NB4 (cell line): ENCODE measurements around the gene ERMN.

Experiments used
- DNase-seq: peaks from one replicate; pipeline ENCODE4 v3.0.0; 2010; ENCODE audit warnings: low read depth
- H3K4me3 ChIP-seq: one replicate; pipeline ENCODE4 v1.5.1; 2011; ENCODE audit warnings: mild to moderate bottlenecking, low read depth, low read length, moderate library complexity
- CTCF ChIP-seq: IDR thresholded peaks from one replicate; pipeline ENCODE4 v1.5.1; 2012; ENCODE audit warnings: low read depth, low read length
- MAX ChIP-seq: IDR thresholded peaks from 2 replicates; pipeline ENCODE4 v1.6.1; 2011; ENCODE audit warnings: low read depth, low read length
- MYC ChIP-seq: IDR thresholded peaks from 2 replicates; pipeline ENCODE4 v1.6.1; 2011; ENCODE audit warnings: low read depth, low read length
- POLR2A ChIP-seq: IDR thresholded peaks from 2 replicates; pipeline ENCODE4 v1.6.1; 2011; ENCODE audit warnings: mild to moderate bottlenecking; ENCODE audit not compliant: insufficient read length; ENCODE audit errors: extremely low read depth

ERMN gene

GRCh38 chr2:157326698-157327097 lies 1.1 kb upstream of the ERMN start:
- no peak overlapping the region for H3K4me3 ChIP-seq
- DNase-seq = no peak
- TF ChIP-seq MYC (no peak), MAX (no peak), CTCF (no peak), POLR2A (no peak)

GRCh38 chr2:157324331-157324843 lies 1.2 kb downstream of the ERMN start:
- H3K4me3 ChIP-seq = no peak overlapping the region
- DNase-seq = no peak
- TF ChIP-seq MAX (no peak), POLR2A (no peak), CTCF (no peak), MYC (no peak)

DNA sequence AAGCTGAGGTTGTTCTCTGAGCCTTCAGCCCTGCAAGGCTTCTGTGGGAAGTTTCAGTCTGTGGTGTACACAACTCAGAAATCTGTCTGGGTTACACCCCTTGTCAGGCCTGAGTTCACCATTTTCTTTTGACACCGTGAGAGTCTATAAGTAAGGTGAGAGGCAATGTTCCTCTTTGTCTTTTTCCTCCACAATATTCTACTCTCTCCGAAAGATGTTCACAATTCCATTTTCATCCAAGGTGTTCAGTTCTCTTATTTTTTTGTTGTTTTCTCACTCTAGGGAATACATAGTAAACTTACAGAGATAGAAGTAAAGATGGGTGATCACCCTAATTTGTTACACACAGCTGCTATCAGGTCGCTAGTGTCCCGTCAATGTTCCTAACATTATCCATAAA lies 3.2 kb downstream of the ERMN start:
- H3K4me3 ChIP-seq = no peak overlapping the region
- no peak for TF ChIP-seq MYC
- no peak for TF ChIP-seq POLR2A
- no peak for TF ChIP-seq CTCF
- no peak for TF ChIP-seq MAX
- DNase-seq = no peak

GRCh38 chr2:157321466-157321865 lies 4.2 kb downstream of the ERMN start:
- H3K4me3 ChIP-seq = no peak overlapping the region
- no peak for DNase-seq
- TF ChIP-seq MYC = no peak
- TF ChIP-seq POLR2A = no peak
- no peak for TF ChIP-seq MAX
- TF ChIP-seq CTCF = no peak

GRCh38 chr2:157320409-157320808 lies 5.2 kb downstream of the ERMN start:
- DNase-seq = no peak
- no peak for TF ChIP-seq POLR2A
- TF ChIP-seq MYC = no peak
- TF ChIP-seq MAX = no peak
- TF ChIP-seq CTCF = no peak
- H3K4me3 ChIP-seq = no peak overlapping the region
